HepG2 (cell line): ENCODE results near the gene TM6SF1.

Experiments
- CBX5 ChIP-seq: sonication (generic); formaldehyde crosslinking; IDR thresholded peaks from 2 replicates; pipeline ENCODE4 v1.4.0; 2020; ENCODE audit warnings: missing genetic modification reagents, borderline replicate concordance
- EP300 ChIP-seq, 3 experiments: sonication (generic) in 1 of 3; formaldehyde crosslinking in 1 of 3; IDR thresholded peaks; 2 replicates each; pipeline versions ENCODE4 v1.5.1 to v1.6.1; 2011 to 2020; ENCODE audit warnings: low read depth in 2 of 3, low read length in 2 of 3, borderline replicate concordance in 1 of 3, improper control_type of control experiment in 1 of 3, mild to moderate bottlenecking in 1 of 3, missing genetic modification reagents in 1 of 3, moderate library complexity in 1 of 3
- ETV6 ChIP-seq: sonication (generic); formaldehyde crosslinking; conservative IDR thresholded peaks from 2 replicates; pipeline ENCODE4 v1.4.0; 2020; ENCODE audit warnings: missing genetic modification reagents
- EZH2 ChIP-seq: conservative IDR thresholded peaks from 2 replicates; pipeline ENCODE4 v1.6.1; 2012; ENCODE audit warnings: mild to moderate bottlenecking, low read depth, low read length, moderate library complexity
- FOXJ3 ChIP-seq: sonication (generic); formaldehyde crosslinking; IDR thresholded peaks from 2 replicates; pipeline ENCODE4 v1.4.0; 2020; ENCODE audit warnings: missing genetic modification reagents, mild to moderate bottlenecking, borderline replicate concordance
- HINFP ChIP-seq: sonication (generic); formaldehyde crosslinking; IDR thresholded peaks from 2 replicates; pipeline ENCODE4 v1.4.0; 2020; ENCODE audit warnings: low read depth, mild to moderate bottlenecking, missing genetic modification reagents
- TBP ChIP-seq: sonication (generic); formaldehyde crosslinking; IDR thresholded peaks from 2 replicates; pipeline ENCODE4 v1.5.0; 2020; ENCODE audit warnings: missing genetic modification reagents
- ZNF335 ChIP-seq: sonication (generic); formaldehyde crosslinking; IDR thresholded peaks from 2 replicates; pipeline ENCODE4 v1.4.0; 2020; ENCODE audit warnings: missing genetic modification reagents
- ZNF672 ChIP-seq: sonication (generic); formaldehyde crosslinking; IDR thresholded peaks from 2 replicates; pipeline ENCODE4 v1.8.1; 2022; ENCODE audit warnings: missing genetic modification reagents
- TF ChIP-seq, protein P1 (sequence below): sonication (generic); formaldehyde crosslinking; IDR thresholded peaks from 2 replicates; pipeline ENCODE4 v1.5.0; 2020; ENCODE audit warnings: mild to moderate bottlenecking, missing genetic modification reagents, moderate library complexity
- TF ChIP-seq, protein P2 (sequence below): sonication (generic); formaldehyde crosslinking; IDR thresholded peaks from 2 replicates; pipeline ENCODE4 v1.9.0; 2021; ENCODE audit warnings: missing genetic modification reagents, mild to moderate bottlenecking, borderline replicate concordance
- TF ChIP-seq, protein P3 (sequence below): IDR thresholded peaks from 2 replicates; pipeline ENCODE4 v1.6.1; 2018; ENCODE audit warnings: missing genetic modification reagents, mild to moderate bottlenecking, missing compliant biosample characterization

GRCh38 chr15:83098079-83098478 lies 9.4 kb upstream of the TM6SF1 start:
- TF ChIP-seq HINFP (CRISPR knock-in tag) (no peak), CBX5 (no peak), EZH2 (no peak), FOXJ3 (CRISPR knock-in tag) (no peak), EP300 (IDR thresholded peaks at IDR 0.05; ENCODE audit: low read depth in 2 of 2, low read length in 2 of 2) (no peak), EP300 (CRISPR knock-in tag; IDR thresholded peaks at IDR 0.05; ENCODE audit: borderline replicate concordance) (no peak), ETV6 (CRISPR knock-in tag) (no peak), ZNF672 (CRISPR knock-in tag) (no peak), TBP (CRISPR knock-in tag) (no peak), ZNF335 (CRISPR knock-in tag) (no peak)
- TF ChIP-seq, protein P1, sequence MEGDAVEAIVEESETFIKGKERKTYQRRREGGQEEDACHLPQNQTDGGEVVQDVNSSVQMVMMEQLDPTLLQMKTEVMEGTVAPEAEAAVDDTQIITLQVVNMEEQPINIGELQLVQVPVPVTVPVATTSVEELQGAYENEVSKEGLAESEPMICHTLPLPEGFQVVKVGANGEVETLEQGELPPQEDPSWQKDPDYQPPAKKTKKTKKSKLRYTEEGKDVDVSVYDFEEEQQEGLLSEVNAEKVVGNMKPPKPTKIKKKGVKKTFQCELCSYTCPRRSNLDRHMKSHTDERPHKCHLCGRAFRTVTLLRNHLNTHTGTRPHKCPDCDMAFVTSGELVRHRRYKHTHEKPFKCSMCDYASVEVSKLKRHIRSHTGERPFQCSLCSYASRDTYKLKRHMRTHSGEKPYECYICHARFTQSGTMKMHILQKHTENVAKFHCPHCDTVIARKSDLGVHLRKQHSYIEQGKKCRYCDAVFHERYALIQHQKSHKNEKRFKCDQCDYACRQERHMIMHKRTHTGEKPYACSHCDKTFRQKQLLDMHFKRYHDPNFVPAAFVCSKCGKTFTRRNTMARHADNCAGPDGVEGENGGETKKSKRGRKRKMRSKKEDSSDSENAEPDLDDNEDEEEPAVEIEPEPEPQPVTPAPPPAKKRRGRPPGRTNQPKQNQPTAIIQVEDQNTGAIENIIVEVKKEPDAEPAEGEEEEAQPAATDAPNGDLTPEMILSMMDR = no peak
- TF ChIP-seq, protein P2, sequence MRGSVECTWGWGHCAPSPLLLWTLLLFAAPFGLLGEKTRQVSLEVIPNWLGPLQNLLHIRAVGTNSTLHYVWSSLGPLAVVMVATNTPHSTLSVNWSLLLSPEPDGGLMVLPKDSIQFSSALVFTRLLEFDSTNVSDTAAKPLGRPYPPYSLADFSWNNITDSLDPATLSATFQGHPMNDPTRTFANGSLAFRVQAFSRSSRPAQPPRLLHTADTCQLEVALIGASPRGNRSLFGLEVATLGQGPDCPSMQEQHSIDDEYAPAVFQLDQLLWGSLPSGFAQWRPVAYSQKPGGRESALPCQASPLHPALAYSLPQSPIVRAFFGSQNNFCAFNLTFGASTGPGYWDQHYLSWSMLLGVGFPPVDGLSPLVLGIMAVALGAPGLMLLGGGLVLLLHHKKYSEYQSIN (CRISPR knock-in tag) = no peak
- TF ChIP-seq, protein P3, sequence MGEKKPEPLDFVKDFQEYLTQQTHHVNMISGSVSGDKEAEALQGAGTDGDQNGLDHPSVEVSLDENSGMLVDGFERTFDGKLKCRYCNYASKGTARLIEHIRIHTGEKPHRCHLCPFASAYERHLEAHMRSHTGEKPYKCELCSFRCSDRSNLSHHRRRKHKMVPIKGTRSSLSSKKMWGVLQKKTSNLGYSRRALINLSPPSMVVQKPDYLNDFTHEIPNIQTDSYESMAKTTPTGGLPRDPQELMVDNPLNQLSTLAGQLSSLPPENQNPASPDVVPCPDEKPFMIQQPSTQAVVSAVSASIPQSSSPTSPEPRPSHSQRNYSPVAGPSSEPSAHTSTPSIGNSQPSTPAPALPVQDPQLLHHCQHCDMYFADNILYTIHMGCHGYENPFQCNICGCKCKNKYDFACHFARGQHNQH (CRISPR knock-in tag) = no peak
